HG03175 (cell line): ENCODE data around the gene CARM1.
"Not testable (repeated sequence)": the region's sequence is repeated elsewhere in the genome, so short reads cannot be mapped to it uniquely, and the experiment has no call there.

Experiments
- ATAC-seq: cut with Tn5 transposase; IDR thresholded peaks from one replicate; pipeline ENCODE4 v1.9.1; 2021; ENCODE audit warnings: mild to moderate bottlenecking, moderate library complexity; ENCODE audit not compliant: unreplicated experiment

Gene CARM1

DNA sequence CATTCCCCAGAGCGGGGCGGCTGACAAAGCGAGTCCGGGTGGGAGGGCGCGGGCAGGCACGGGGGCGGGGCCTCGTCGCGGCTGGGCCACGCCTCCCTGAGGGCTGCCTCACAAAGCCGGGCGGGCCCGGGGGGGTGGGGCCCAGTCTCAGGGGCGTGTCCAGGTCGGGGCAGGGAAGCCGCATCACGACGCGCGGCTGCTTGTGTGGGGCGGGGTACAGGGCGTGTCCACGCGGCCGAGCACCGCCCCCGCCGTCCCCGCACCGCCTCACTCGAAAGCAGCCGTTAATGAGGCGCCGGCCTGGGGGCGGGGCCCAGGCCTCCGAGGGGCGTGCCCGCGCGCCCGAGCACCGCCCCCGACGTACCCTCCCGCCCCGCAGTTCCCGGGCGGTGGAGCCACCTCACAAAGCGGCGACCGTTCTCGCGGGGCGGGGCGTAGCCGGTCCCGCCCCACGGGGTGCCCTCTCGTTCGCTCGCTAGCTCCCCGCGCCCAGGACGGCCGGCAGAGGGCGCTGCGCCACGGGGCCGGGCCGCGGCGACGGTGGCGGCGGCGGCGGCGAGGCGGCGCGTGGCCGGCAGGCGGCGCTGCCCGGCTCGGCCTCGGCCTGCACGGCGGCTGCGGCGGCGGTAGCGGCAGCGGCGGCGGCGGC lies at the start of gene CARM1:
Gene CARM1 (plus strand): TSS at position 599 of the 649 bp plus-strand sequence. CDS start 150 bp downstream, outside the sequence.
- peak; percentile 79 for ATAC-seq

DNA sequence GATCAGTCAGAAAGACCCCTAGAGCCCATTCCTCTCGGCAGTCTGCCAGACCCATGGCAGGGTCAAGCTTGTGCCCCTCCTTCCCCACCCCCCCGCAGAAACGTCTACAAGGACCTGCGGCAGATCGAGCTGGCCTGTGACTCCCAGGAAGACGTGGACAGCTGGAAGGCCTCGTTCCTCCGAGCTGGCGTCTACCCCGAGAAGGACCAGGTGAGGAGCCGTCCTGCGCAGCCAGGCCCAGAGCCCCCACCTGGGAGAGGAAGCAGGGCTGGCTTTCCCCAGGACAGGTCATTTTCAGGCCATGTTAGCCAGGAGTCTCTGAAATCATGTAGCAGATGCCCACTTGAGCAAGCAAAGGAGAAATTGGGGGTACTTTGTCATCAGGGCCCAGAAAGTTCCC lies 47.7 kb upstream of the CARM1 start:
- no peak for ATAC-seq

DNA sequence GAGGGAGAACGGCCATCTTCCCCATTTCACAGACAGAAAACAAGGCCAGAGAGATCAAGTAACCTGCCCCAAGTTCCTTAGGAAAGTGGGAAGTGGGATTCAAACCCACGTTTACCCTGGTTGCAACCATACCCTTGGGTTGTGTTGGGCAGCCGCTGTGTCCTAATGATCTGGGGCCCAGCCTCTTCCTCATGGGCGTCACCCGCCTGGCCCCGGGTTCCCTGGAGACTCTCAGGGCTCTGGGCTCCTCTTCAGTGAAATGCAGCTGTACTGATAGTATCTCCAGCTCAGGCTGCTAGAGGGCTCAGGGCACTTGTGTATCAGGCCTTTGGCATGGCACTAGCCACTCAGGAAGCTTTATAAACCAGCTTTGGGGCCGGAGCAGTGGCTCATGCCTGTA lies 45.1 kb upstream of the CARM1 start:
- no peak for ATAC-seq

DNA sequence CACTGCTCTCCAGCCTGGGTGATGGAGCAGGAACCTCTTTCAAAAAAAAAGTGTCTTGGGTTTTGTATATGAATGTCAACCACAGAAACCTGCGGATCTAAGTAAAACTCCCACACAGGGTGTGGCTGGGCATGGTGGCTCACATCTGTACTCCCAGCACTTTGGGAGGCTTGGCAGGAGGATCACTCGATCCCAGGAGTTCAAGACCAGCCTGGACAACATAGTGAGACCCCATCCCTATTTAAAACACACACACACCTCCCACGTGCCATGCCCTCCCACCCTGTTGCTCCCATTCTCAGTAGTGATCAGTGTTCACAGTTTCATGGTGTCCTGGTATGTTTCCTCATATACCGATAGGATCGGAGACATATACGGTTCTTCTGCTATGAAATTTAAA lies 44.5 kb upstream of the CARM1 start:
- no peak for ATAC-seq

DNA sequence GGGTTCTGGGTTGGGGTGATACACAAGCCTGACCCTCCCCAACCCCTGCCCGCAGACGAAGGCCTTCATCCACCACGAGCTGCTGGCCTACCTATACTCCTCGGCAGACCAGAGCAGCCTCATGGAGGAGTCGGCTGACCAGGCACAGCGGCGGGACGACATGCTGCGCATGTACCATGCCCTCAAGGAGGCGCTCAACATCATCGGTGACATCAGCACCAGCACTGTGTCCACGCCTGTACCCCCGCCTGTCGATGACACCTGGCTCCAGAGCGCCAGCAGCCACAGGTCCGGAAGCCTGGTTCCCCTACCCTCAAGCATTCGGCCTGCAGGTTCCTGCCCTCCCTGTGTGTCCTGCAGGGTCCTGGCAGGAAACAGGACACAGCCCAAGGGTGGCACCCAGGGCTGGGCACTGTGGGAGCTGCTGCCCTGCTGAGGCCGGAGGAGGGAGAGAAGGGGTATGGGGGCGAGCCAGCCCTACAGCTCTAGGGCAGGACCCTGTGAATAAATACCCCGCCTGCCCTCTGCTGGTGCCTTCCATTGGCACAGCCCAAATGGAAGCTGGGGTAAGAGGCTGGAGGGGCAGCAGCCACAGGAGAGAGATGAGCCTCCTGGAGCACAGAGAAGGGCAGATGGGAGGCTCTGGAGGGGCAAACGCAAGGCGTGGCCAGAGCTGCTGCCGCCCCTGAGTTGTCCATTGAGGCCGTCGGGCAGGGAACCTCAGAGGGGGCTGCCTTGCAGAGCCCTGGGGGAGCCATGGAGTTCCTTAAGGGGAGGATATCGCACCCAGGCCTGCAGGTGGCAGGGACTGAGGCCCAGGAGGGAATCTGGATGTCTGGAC lies 42.2 kb upstream of the CARM1 start:
- no peak for ATAC-seq

DNA sequence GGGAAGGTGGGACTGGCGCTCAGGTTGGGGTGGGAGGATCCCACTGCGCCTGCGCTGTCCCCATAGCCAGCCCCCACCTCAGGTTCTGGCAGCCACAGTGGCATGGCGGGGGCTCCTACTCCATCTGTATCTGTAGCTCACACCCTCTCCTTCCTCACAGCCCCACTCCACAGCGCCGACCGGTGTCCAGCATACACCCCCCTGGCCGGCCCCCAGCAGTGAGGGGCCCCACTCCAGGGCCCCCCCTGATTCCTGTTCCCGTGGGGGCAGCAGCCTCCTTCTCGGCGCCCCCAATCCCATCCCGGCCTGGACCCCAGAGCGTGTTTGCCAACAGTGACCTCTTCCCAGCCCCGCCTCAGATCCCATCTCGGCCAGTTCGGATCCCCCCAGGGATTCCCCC lies 41.4 kb upstream of the CARM1 start:
- no peak for ATAC-seq

DNA sequence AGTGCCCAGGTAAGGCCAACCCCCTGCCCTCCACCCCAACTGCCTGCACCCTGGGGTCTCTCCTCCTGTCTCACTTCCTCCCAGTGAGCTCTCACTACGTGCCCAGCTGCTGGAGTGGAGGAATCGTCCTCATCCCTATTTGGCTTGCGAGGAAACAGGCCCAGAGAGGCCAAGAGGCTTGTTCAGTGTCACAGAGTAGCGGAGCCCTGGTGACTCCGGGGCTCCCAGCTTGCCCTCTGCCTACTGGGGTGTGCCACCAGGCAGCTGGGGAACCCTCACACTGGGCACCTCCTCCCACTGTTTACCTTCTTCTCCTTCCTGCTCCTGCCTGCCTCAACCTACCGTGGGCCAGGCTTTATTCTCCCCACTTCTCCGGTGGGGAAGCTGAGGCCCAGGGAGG lies 41.0 kb upstream of the CARM1 start:
- no peak for ATAC-seq

DNA sequence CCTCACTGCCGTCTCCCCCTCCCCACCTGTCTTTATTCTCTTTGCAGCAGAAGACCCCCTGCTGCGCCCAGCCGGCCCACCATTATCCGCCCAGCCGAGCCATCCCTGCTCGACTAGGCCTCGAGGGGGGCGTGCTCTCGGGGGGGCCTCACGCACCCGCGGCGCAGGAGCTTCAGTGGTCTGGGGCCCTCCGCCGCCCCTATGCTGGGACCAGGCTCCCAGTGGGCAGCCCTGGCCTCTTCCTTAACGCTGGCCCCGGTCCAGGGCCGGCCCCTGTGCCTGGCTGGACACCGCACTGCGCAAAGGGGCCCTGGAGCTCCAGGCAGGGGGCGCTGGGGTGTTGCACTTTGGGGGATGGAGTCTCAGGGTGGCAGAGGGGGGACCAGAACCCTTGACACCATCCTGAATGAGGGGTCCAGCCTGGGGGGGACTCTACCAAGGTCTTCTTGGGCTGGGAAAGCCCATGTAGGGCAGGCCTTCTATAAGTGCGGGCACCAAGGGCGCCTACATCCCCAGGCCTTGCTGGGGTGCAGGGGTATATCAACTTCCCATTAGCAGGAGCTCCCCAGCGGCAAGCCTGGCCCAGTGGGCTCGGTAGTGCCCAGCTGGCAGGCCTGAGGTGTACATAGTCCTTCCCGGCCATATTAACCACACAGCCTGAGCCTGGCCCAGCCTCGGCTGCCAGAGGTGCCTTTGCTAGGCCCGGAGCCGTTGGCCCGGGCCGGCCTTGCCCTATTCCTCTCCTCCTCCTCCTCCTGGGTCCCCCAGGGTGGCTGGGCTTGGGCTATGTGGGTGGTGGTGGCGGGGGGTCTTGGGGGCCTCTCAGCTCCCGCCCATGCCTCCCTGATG lies 40.2 kb upstream of the CARM1 start:
- ATAC-seq = no peak

DNA sequence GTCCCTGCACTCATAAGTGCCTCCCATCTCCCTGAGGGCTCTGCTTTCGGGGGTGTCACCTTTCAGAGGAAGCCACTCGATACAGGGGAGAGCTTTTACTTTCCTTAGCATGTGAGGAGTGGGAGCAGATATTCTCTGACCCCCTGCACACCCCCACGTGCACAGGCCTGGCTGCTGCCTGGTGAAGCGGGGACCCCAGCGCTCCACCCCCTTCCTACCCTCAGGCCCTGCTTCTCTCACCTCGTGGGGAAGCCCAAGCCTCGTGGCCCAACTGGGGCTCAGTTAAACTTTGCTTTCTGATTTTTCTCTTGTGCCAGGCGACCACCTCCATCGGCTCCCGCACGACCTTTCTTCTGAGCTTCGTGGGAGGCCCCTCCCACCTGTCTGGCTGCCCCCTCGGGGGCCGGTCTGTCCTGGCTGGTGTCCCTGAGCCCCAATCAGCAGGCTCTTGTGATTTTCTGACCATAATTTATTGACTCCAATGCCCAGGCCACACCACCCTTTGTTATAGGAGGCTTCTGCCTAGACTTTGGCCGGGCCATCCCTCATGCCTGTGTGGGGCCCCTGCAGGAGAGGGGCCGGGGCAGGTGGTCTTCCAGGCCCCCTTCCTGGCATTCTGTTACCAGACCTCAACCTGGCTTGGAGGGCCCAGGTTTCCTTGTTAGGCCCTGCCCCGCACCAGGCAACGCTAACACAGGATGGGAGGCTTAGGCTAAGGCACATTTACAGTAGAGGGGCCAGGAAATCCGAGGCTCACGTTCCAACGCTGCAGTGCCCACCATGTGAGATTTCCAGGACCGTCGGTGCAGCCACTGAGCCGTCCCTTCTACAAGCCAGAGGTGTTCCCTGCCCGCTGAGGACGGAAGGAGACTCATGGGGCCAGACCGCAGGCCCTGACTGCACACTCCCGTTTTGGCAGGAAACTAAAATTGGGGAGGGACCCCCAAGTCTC lies 39.1 kb upstream of the CARM1 start:
- no peak for ATAC-seq

DNA sequence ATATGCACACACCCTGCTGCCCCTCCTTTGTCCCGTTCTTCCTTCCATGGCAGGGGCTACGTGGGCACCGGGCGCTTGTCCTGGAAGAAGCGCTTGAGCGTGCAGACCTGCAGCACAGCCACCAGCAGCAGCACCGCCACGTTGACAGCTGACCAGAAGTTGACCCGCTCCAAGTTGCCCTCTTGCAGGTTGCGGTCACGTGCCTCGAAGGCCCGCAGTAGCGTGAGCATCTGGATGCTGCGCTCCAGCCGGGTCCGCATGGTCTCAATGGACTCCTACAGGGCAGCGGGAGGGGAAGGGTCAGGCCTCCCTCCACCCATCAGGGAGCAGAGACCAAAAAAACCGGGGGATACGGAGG lies 38.4 kb upstream of the CARM1 start:
- no peak for ATAC-seq

DNA sequence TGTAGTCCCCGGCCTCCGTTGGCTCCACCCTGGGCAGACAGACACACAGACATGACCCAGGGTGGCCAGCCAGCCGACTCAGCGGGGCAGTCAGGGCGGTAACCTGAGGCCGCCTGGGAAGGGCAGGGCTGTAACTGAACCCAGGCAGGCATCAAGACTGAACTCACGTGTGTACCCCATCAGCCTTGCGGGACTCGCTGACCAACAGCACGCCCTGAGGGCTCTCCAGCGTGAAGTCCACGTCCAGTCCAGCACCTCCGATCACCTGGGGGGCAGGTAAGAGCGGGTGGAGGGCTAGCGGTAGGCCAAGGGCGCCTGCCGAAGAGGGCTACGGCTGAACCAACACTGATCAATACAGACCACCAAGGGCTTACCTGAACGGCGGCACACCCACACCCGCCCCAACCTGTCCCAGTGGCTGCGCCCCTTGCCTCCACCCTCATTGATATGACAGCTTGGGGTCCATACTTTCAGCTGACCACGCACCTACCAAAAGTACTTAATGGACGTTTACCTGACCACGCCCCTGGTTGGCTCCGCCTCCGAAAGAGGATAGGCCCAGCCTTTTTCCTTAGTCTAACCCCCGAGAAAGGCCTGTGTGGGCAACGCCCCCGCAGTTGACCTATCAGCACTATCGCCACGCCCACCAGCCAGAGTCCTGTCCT lies 36.1 kb upstream of the CARM1 start:
- ATAC-seq = no peak

DNA sequence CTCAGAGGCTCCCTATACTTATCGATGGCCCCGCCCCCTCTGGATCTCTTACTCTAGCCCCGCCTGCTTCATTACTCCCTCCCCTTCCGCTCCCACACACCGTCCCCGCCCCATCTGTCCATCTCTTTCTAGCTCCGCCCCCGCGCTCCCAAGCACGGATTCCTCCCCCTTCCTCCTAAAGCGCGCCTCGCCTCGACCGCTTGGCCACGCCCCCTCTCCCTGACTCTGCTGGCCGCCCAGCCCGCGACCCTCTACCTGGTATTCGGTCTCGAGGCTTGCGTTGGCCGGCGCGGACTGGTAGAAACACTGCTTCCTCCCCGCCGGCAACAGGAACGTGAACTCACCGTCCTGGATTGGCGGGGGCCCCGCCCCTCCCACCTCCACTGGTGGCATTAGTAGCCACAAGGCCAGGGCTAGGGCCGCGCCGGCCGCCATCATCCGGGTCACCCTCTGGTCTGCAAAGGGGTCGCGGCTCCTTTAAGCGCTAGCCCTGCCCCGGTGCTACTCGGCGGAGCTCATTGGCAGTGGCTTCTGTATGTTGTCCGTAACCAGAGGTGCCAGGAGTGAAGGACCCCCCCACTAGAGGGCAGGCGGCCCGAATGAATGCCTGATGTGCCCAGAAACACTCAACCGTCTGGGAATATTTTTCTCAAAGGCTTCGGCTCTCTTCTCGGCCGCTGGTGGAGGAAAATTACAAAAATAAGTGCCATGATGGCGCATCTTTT lies 35.4 kb upstream of the CARM1 start, which contains the start of gene TMED1:
Gene TMED1 (minus strand): TSS at position 459 of the 725 bp plus-strand sequence. CDS start 21 bp downstream, at position 438.
- ATAC-seq = peak; percentile 80

DNA sequence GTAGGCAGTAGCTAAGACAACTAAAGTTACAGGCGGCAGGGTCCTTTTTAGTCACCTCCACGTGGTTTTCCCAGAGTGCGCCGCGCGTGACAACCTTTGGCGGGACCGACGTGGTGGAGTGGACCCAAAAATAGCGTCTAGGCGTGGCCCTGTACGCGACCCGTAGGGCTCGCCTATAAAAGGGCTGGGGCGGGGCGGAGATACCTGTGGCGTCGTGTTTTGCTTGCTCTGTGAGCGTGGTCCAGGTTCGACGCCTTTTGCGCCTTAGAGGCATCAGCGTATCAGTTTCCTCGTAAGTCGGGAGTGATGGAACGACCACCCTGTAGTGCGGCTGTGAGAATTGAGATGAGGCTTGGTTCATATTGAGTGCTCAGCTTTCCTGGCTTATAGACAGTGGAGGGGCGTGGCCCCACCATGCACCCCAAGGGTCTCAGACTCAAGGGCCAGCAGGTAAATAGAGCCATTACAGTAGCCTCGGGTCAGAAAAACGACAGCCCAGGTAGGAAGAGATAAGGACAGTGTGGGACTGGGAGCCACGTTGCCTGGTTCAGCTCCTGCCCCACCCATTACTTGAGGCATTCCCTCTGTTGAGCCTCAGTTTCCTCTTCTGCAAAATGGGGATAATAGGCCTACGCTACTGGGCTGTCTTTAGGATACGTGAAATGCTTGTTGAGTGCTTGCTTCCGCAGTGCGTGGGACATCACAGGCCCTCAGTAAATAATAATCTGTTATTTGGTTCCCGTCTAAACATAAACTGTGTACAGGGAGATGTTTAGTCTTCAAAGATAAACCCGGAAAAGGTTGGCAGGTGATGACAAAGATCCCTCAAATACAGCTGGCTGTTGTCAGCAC lies 34.6 kb upstream of the CARM1 start:
- ATAC-seq = peak; percentile 17

DNA sequence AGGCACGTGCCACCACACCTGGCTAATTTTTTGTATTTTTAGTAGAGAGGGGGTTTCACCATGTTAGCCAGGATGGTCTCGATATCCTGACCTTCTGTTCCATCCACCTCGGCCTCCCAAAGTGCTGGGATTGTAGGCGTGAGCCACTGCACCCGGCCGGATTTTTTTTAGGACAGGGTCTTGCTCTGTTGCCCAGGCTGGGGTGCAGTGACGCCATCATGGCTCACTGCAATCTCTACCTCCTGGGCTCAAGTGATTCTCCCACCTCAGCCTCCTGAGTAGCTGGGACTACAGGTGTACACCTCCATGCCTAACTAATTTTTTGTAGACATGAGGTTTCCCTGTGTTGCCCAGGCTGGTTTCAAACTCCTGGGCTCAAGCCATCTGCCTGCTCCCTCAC lies 33.7 kb upstream of the CARM1 start:
- not testable (repeated sequence) for ATAC-seq

DNA sequence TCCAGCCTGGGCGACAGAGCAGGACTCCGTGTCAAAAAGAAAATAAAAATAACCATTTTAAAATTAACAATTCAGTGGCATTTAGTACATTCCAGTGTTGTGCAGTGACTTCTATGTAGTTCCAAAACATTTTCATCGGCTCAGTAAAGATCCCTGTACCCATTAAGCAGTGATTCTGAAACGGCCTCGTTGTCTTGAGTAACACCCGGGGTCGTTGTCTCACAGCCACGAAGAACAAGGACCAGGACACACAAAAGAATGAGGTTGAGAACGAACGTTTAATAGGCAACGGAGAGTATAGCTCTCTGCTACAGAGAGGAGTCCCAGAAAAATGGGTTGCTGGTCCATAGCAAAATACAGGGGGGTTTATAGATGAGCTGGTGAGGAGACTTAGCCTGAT lies 33.0 kb upstream of the CARM1 start:
- ATAC-seq = no peak

DNA sequence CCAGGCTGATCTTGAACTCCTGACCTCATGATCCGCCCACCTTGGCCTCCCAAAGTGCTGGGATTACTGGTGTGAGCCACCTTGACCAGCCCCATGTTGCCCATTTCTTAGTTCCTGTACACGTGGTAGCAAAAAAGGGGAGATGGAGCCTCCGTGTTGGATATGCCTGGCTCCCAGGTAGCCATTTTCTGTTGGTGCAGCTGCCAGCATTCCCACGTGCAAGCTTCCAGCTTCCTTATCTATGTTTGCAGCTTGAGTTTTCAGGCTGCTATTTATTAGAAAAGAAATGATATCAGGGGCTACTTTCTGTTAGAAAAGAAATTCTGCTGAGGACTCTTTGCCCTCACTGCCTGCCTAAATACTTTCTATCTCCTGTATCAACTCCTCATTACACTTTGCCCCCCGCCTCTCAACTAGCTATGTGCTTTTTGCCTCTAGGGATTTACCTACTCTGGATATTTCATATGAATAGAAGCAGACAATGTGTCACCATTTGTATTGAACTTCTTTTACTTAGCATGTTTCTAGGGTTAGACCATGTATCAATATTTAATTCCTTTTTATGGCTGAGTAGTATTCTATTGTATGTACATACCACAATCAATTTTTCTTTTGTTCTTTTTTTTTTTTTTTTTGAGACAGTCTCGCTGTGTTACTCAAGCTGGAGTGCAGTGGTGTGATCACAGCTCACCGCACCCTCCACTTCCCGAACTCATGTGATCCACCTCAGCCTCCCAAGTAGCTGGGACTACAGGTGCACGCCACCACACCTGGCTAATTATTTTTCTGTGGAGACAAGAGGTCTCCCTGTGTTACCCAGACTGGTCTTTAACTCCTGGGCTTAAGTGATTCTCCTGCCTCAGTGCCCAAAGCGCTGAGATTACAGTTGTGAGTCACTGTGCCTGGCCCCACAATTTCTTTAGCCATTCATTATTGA lies 32.0 kb upstream of the CARM1 start:
- no peak for ATAC-seq

DNA sequence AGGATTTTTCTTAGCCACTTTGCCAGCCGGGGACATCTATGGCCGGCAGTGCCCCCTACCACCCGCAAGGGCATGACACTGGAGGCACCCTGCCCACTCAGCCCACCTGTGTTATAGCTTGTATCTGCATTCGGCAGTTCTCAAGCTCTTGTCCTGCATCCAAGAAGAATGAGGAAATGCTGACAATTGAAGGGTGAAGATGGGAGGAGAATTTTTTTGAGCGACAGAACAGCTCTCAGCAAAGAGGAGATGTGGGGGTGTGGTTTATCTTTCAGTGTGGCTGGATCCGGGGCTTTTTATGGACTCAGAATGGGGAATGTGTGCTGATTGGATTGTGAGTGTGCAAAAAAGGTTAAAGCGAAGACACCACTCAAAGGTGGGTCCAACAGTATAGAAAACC lies 28.6 kb upstream of the CARM1 start:
- no peak for ATAC-seq
